ENCODE results near the gene MDFI.
"Not testable (repeated sequence)": the region's sequence is repeated elsewhere in the genome, so short reads cannot be mapped to it uniquely, and the experiment has no call there.

Gene MDFI

GRCh38 chr6:41602864-41603608 is 35.2 kb upstream of the MDFI start:
- DNase-seq (ENCODE audit: low spot score) = peak; percentile 77

GRCh38 chr6:41604006-41604405 is 34.3 kb upstream of the MDFI start:
- no peak for DNase-seq (ENCODE audit: low spot score)

GRCh38 chr6:41605649-41606048 is 32.6 kb upstream of the MDFI start:
- no peak for DNase-seq (ENCODE audit: low spot score)

GRCh38 chr6:41607036-41607435 is 31.2 kb upstream of the MDFI start:
- no peak for DNase-seq (ENCODE audit: low spot score)

GRCh38 chr6:41607736-41608135 is 30.5 kb upstream of the MDFI start:
- no peak for DNase-seq (ENCODE audit: low spot score)

- DNase-seq (ENCODE audit: low spot score) = no peak
These were observed 29.7 kb upstream of the MDFI start for GRCh38 chr6:41608443-41609151.

- DNase-seq (ENCODE audit: low spot score) = no peak
These were observed 23.6 kb upstream of the MDFI start for GRCh38 chr6:41614715-41615114.

- DNase-seq (ENCODE audit: low spot score) = no peak
These were observed 23.0 kb upstream of the MDFI start for GRCh38 chr6:41615311-41615710.

GRCh38 chr6:41618598-41618997 is 19.7 kb upstream of the MDFI start:
- no peak for DNase-seq (ENCODE audit: low spot score)

- DNase-seq (ENCODE audit: low spot score) = not testable (repeated sequence)
These were observed 19.1 kb upstream of the MDFI start for GRCh38 chr6:41619193-41619592.

GRCh38 chr6:41621367-41621766 is 16.9 kb upstream of the MDFI start:
- DNase-seq (ENCODE audit: low spot score) = no peak

- no peak for DNase-seq (ENCODE audit: low spot score)
These were observed 16.5 kb upstream of the MDFI start for GRCh38 chr6:41621802-41622201.

- no peak for DNase-seq (ENCODE audit: low spot score)
These were observed 15.9 kb upstream of the MDFI start for GRCh38 chr6:41622206-41622988.

GRCh38 chr6:41623330-41623729 is 14.9 kb upstream of the MDFI start:
- DNase-seq (ENCODE audit: low spot score) = no peak

GRCh38 chr6:41624621-41625380 is 13.5 kb upstream of the MDFI start:
- no peak for DNase-seq (ENCODE audit: low spot score)

GRCh38 chr6:41625442-41625841 is 12.8 kb upstream of the MDFI start:
- DNase-seq (ENCODE audit: low spot score) = no peak

- no peak for DNase-seq (ENCODE audit: low spot score)
These were observed 12.2 kb upstream of the MDFI start for GRCh38 chr6:41626022-41626421.

GRCh38 chr6:41626917-41627316 is 11.4 kb upstream of the MDFI start:
- no peak for DNase-seq (ENCODE audit: low spot score)

GRCh38 chr6:41629128-41629527 is 9.1 kb upstream of the MDFI start:
- no peak for DNase-seq (ENCODE audit: low spot score)

- DNase-seq (ENCODE audit: low spot score) = no peak
These were observed 8.2 kb upstream of the MDFI start for GRCh38 chr6:41630069-41630468.

- DNase-seq (ENCODE audit: low spot score) = no peak
These were observed 7.3 kb upstream of the MDFI start for GRCh38 chr6:41630946-41631345.

GRCh38 chr6:41633056-41633634 is 5.1 kb upstream of the MDFI start:
- no peak for DNase-seq (ENCODE audit: low spot score)

Measured in CD4-positive, alpha-beta T cell treated with Interleukin-2 at 100 ng/mL for 4 hours (primary cell).